ENCODE data around the gene CHCHD6. TPM values are rescaled to one million over a fixed set of nuclear protein-coding genes. Genes with fewer than 3 reads are reported as not detected.

The CHCHD6 gene
- total and polyA plus RNA-seq, 2 donors (not counting 3 experiments of a cell fraction or from before 2014, with no cell fraction given) = 8.4 to 10.1 TPM

DNA sequence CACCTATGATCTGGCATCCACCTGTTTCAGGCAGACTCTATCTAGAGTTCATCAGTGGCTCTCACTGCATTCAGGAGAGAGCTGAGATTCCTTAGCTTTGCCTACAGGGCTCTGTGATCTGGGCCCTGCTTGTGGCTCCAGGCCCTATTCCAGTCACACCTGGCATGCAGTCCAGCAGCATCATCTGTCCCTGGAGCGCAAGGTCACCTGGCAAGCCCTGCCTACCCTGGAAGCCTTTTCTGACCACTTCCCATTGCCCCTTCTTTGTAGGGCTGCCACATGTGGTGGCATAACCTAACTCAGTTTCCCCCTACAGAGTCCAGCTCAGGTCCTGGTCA lies 163.8 kb downstream of the CHCHD6 start:
- dilution Hi-C loops (cut with MboI; ENCODE audit: extremely low pct_ligation_motif_present, low sequenced_read_pairs) (no loop called here), intact Hi-C loops (cut with micrococcal nuclease) (no loop called here)
- FAIRE-seq (no peak), DNase-seq (ENCODE audit: low read depth, low spot score) (no peak)
- Histone ChIP-seq H3K9ac (replicated peaks; ENCODE audit: extremely low read depth, insufficient read depth, low read length) (no peak overlapping the region), H3K4me2 (ENCODE audit: insufficient read depth, low read length) (no peak overlapping the region), H3K4me3 (replicated peaks in 1 of 3; ENCODE audit: insufficient read depth in 1 of 3, low read depth in 1 of 3, low read length in 3 of 3) (no peak overlapping the region), H4K20me1 (replicated peaks; ENCODE audit: control insufficient read depth, extremely low read depth, insufficient read depth, low read length) (no peaks in the 10 kb centered on the region), H3K79me2 (ENCODE audit: control insufficient read depth, insufficient read depth, low read length) (no peaks in the 10 kb centered on the region), H2AFZ (ENCODE audit: low read depth, low read length) (no peak overlapping the region), H3K36me3 (ENCODE audit: control insufficient read depth in 2 of 2, extremely low read depth in 1 of 2, insufficient read depth in 2 of 2, low read length in 2 of 2) (no peaks in the 10 kb centered on the region), H3K4me1 (ENCODE audit: control insufficient read depth, extremely low read depth, insufficient read depth, low read length) (no peaks in the 10 kb centered on the region), H3K9me3 (replicated peaks; ENCODE audit: control insufficient read depth, insufficient read depth, low read length) (no peaks in the 10 kb centered on the region), H3K9me1 (replicated peaks; ENCODE audit: control insufficient read depth, extremely low read depth, insufficient read depth, low read length) (no peaks in the 10 kb centered on the region), H3K27ac (ENCODE audit: insufficient read depth, low read depth, low read length) (no peak overlapping the region), H3K27me3 (ENCODE audit: control insufficient read depth in 2 of 2, insufficient read depth in 2 of 2, low read length in 2 of 2) (no peaks in the 10 kb centered on the region)
- ChIA-PET CTCF (interaction anchor here (0.8 to 1.0 kb wide), 2 partner anchors 16 to 31 kb away, joined by 3 read pairs; no protein-coding TSS in a partner anchor), POLR2A (no interaction called here)
- TF ChIP-seq MYC (IDR thresholded peaks at IDR 0.05; ENCODE audit: low read depth, low read length) = no peak
- TF ChIP-seq EZH2 (IDR thresholded peaks at IDR 0.05; ENCODE audit: borderline replicate concordance, low read depth, low read length, severe bottlenecking) = no peak
- TF ChIP-seq POLR2AphosphoS5 (IDR thresholded peaks at IDR 0.05; ENCODE audit: insufficient read depth, low read depth, low read length) = no peak
- no TSS peak for BruUV-seq (replicated peaks)

DNA sequence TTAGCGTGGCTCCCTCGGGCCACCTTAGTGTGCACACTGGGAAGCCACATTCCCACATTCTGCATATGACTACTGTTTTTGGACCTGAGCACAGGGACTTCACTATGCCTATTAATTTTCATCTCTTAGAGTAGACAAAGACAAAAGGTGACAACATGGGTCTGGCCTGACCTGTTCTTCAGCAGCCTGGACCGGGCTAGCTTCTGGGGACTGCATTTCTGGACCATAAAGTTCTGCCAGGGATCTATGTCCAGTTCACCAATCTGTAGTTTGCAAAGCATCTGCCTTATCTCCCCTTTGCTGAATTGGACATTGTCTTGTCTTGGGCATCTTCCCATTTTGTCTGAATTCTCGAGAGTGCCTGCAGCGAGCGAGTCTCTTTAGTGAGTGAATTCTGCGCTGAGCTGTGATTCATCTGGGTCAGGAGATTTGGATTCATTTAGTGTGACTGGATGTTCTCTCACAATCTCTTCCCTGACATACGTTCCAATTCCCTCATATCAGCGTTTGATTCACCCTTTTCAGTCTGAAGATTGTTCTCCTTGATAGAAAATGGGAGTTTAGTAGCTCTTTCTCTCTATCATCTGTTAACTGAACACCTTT lies 166.7 kb downstream of the CHCHD6 start:
- no peak overlapping the region for H3K9ac ChIP-seq (replicated peaks; ENCODE audit: extremely low read depth, insufficient read depth, low read length)
- no peak overlapping the region for H3K4me3 ChIP-seq (replicated peaks in 1 of 3; ENCODE audit: insufficient read depth in 1 of 3, low read depth in 1 of 3, low read length in 3 of 3)
- no TSS peak for BruUV-seq (replicated peaks)
- no peak overlapping the region for H3K4me2 ChIP-seq (ENCODE audit: insufficient read depth, low read length)
- no peak for FAIRE-seq
- H3K4me1 ChIP-seq (ENCODE audit: control insufficient read depth, extremely low read depth, insufficient read depth, low read length) = no peaks in the 10 kb centered on the region
- H3K79me2 ChIP-seq (ENCODE audit: control insufficient read depth, insufficient read depth, low read length) = no peaks in the 10 kb centered on the region
- no peaks in the 10 kb centered on the region for H3K9me1 ChIP-seq (replicated peaks; ENCODE audit: control insufficient read depth, extremely low read depth, insufficient read depth, low read length)
- H3K9me3 ChIP-seq (replicated peaks; ENCODE audit: control insufficient read depth, insufficient read depth, low read length) = no peaks in the 10 kb centered on the region
- H4K20me1 ChIP-seq (replicated peaks; ENCODE audit: control insufficient read depth, extremely low read depth, insufficient read depth, low read length) = no peaks in the 10 kb centered on the region
- CTCF ChIA-PET = no interaction called here
- POLR2A ChIA-PET = no interaction called here
- dilution Hi-C loops (cut with MboI; ENCODE audit: extremely low pct_ligation_motif_present, low sequenced_read_pairs) (no loop called here), intact Hi-C loops (cut with micrococcal nuclease) (no loop called here)
- H3K27ac ChIP-seq (ENCODE audit: insufficient read depth, low read depth, low read length) = no peak overlapping the region
- no peak overlapping the region for H2AFZ ChIP-seq (ENCODE audit: low read depth, low read length)
- H3K36me3 ChIP-seq (ENCODE audit: control insufficient read depth in 2 of 2, extremely low read depth in 1 of 2, insufficient read depth in 2 of 2, low read length in 2 of 2) = no peaks in the 10 kb centered on the region
- TF ChIP-seq EZH2 (IDR thresholded peaks at IDR 0.05; ENCODE audit: borderline replicate concordance, low read depth, low read length, severe bottlenecking) = no peak
- no peak for TF ChIP-seq FOS (IDR thresholded peaks at IDR 0.05; ENCODE audit: borderline replicate concordance, insufficient read depth, low read length)
- no peak for TF ChIP-seq GATA2 (IDR thresholded peaks at IDR 0.05; ENCODE audit: insufficient read depth, insufficient read length, low read depth, low read length)
- no peak for TF ChIP-seq POLR2A (IDR thresholded peaks at IDR 0.05; ENCODE audit: low read depth, low read length)
- no peak for DNase-seq (ENCODE audit: low read depth, low spot score)
- H3K27me3 ChIP-seq (ENCODE audit: control insufficient read depth in 2 of 2, insufficient read depth in 2 of 2, low read length in 2 of 2) = no peaks in the 10 kb centered on the region

Measured in endothelial cell of umbilical vein (primary cell).